Measurements from ENCODE around the gene SPTB.
"Not testable (repeated sequence)": the region's sequence is repeated elsewhere in the genome, so short reads cannot be mapped to it uniquely, and the experiment has no call there.

The SPTB gene

GRCh38 chr14:64815257-64815656 is 64.5 kb downstream of the SPTB start:
- DNase-seq: no peak

DNA sequence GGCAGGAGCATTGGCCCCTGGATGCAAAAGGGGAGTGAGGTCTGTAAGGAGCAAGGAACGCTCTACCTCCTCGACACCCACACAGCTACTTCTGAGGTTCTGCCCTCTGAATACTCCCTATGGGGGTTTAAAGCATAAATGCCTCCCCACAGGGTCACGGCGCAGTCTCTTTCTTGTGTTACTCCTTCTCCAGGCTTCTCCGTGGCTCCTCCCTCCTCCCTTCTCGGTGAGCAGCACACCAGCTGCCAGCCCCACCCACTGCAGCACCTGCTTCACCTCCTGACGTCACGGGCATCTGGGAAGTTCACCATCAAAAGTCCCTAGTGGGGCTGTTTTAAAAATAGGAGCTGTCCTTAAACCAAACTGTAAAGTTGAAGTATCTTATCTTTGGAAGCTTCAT is 67.3 kb downstream of the SPTB start:
- no peak for DNase-seq

GRCh38 chr14:64811676-64812075 is 68.0 kb downstream of the SPTB start:
- no peak for DNase-seq

DNA sequence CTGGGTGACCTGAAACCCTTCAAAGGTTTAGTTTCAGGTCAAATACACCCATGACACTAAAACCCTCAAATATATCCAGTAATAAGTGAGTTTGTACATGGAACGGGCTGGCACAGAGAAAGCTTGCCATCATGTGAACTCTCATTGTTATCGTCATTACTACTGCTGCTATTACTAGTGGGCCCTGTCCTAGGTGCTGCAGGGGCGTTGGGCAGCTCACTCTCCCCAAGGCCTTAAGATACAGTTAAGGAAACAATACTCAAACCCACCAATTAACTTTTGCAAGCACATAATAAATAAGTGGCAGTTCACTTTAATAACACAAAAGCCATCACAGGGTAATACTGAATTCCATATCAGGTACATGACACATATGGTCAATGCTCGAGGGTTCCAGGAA is 71.3 kb downstream of the SPTB start:
- no peak for DNase-seq

DNA sequence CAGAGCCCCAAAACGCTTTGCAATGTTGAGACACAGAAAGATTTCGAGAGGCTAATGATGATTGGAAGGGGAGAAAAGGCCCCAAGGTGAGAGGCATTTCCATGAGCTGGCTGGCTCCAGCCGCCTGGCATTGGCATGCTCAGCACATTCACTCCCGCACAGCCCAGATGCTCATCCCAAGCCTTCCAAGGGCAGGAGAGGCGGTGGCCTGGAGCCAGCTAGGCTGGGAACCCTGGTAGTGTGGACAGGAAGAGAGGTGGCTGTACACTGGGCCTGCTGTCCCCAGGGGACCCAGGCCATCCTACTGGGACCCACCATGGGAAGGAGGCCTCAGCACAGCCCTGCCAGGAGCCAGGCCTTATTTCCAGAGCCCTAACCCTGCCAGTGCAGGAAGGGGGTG is 72.2 kb downstream of the SPTB start:
- DNase-seq: no peak

DNA sequence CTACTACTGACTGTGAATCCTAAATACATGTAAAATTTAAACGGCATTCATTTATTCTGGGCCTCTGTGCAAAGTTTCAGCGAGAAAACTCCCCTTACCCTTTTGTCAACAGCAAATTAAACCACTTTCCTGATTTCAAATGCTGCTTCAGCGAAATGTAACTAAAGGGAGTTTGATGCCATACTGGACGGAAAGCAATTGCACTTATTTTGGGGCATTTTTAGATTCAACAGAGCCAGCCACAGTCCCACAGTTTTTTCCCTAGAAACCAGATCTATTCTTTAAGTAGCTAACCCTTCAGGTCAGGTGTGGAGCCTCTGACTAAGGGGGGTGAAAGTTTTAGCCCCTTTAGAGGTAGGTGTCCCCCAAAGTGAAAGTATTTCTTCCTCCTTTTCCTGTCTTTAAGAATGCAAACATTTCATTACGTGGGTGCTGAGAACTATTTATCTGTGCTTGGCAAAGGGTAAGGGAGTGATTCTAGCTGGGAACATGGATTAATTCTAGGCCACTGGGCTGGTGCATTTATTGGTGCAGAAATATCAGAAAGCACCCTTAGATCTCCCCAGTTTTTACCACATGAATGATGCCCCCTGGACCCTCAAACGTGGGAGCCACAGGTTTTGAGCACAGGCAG is 72.7 kb downstream of the SPTB start:
- DNase-seq: no peak

- no peak for DNase-seq
Measured at GRCh38 chr14:64806202-64806861, 73.4 kb downstream of the SPTB start.

DNA sequence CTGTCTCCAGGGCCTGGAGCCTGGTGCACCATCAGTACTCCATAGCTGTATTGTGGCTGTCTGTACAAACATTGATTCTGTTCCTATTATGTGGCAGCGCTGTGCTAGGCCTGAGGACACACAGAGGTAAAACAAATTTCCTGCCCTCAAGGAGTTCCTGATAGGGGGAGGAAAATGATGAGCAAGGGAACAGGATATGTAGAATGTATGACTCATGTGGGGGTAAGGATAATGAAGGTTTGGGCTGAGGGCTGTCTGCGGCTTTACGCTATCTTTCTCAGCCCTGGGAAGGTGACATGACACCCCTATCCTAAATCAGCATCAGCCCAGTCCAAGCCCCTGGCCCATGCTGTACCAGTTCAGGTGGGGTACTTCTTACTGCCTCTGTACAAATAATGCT is 74.1 kb downstream of the SPTB start:
- not testable (repeated sequence) for DNase-seq

GRCh38 chr14:64804754-64805260 is 74.9 kb downstream of the SPTB start:
- DNase-seq: no peak

DNA sequence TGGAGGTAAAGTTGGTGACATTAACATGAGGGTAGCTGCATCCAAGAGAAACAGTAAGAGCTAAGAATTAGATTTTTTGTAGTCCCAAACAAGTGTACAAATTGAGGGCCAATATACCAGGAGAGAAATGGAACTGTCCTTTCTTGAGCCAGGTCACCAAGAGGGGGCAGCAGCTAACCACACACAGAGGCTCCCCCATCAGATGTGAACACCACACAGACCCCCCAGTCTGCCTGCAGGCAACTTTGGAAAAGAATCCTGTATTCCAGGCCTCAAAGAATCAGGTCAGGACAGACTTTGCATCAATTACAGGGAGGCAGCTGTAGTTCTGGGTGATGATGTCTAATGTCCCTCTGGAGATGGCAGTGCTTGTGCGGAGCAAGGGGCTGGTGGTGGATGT is 77.9 kb downstream of the SPTB start:
- peak; percentile 20 for DNase-seq

DNA sequence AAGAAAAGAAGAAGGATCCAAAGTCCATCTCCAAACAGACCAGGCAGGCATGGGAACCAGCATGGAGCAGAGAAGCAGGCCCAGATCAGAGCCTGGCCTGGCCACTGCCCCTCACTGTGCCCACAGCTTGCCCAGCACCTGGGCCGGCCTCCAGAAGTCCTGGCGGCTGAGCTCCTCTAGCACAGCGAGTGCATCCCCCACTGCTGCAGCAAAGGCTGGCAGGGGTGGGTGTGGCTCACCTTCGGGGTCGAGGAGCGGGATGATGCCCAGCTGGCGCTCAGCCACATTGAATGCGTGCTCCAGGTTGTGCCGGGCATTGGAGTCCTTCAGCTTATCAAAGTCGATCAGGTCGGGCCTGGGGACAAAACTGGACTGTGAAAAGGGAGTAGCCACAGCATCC is 78.7 kb downstream of the SPTB start:
- no peak for DNase-seq

- peak; percentile 26 for DNase-seq
Measured at GRCh38 chr14:64800000-64800399, 79.7 kb downstream of the SPTB start.

- DNase-seq: no peak
Measured at GRCh38 chr14:64799555-64799954, 80.2 kb downstream of the SPTB start.

- no peak for DNase-seq
Measured at GRCh38 chr14:64796369-64796768, 83.3 kb downstream of the SPTB start.

DNA sequence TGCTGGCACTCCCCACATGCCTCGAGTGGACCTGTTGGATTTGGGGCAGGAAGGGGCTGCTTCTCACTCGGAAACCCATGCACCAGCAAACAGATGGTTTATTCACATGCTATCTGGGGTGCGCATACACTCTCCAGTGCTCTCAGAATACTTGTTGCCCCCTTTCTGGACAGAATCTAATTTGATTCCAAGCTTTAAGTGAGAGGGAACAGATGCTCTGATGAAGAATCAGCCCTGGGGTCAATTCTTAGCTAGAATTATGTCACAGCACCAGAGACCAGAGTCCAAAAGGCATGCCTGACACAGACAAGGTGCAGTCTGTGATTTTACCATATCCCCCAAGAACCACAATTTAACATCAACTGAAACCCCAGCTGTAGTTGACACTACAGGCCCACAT is 83.8 kb downstream of the SPTB start:
- DNase-seq: no peak

DNA sequence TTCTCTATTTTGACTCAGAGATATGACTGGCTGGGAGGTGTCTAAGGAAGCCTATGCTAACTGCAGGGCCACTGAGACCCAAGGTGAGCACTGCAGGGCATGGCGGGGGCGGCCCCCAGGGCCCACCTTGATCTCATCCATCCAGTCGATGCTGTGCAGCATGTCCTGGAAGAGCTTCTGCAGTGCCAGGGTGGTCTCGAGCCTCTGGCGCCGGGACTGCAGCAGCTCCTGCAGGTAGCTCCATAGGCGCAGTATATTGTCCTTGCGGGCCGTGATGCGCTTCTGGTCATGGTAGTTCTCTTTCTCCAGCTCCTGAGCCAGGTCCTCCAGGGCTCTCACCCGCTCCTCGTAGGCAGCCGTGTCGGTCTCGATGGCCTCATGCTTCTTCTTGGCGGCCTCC is 84.5 kb downstream of the SPTB start:
- DNase-seq: no peak

- no peak for DNase-seq
Measured at GRCh38 chr14:64792871-64793560, 86.7 kb downstream of the SPTB start.

GRCh38 chr14:64792231-64792630 is 87.5 kb downstream of the SPTB start:
- no peak for DNase-seq

DNA sequence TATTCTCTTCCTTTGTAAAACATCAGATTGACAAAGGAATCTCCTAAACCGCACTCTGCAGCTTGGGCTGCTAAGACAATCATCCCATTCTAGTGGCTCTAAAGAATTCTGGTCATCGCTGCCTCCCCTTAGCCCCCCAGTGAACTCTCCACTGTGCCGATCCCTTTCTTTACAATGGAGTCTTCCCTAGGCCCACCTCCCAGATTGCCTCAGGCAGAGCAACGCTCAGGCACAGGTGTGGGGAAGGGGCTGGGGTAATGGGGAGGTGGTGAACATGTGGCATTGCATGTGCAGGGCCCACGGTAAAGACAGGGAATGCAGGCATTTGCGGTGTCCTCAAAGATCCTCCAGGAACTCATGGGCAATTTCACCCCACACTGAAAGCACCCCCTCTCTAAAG is 89.2 kb downstream of the SPTB start:
- no peak for DNase-seq

- no peak for DNase-seq
Measured at GRCh38 chr14:64789696-64790095, 90.0 kb downstream of the SPTB start.

GRCh38 chr14:64788706-64789105 is 91.0 kb downstream of the SPTB start:
- no peak for DNase-seq

DNA sequence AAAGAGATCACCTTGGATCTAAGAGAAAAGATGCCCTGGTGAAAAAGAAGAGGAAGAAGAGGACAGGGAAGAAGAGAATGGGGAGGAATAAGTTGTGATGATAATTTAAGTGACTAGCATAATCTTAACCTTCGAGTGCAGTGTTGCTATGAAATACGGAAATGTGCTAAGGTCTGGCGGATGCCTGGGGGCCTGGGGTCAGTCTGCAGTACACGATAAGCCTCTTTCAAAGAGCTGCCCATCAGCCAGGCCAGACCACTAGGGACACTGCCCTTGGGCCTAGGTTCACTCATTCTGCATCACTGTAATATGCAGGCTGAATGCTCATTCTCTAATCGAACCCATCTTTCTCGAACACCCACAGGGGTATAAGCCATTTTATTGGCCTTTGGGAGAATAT is 92.1 kb downstream of the SPTB start:
- DNase-seq: no peak

DNA sequence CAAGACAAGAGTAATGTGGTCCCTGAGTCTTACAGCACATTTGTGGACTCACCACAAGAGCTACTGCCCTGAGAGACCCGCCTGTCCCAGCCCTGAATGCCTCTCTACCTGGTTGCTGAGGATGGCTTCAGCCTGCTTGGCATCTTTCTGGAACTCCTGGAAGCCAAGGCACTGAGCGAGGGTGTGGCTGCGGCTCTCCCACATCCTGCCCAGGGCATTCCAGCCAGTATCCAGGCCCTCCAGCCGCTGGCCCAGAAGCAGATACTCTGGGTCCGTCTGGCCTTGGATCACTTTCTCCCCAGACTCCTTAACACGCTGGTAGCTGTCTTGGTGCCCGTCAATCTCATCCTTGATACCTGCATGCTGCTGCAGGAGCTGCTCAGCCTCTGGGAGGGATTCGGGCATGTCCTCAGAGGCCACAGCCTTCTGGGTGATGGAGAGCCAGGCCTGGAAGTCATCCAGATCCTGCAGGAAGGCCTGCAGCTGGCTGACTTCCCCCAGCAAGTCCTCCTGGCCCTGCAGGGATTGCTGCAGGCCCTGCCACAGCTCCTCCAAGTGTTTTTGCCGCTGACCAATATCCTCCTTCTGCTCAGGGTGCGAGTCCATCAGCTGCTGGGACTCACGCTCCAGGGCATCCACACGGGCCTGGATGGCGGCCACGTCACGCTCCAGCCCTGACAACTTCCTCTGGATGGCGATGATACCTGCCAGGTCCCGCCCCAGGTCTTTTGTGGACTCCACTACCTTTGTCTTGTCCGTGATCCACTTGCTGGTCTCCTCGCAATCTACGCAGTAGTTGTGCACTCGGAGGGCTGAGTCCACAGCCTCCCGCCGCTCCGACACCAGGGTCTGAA is 93.2 kb downstream of the SPTB start:
- DNase-seq: no peak
